HL-60/S4 treated with retinoic acid at 250 ng/mL for 4 days and 3 days (cell line): ENCODE results near the gene MYO3B.

Source experiments
- in situ Hi-C: fragments of 300-500 bp; cut with MboI; formaldehyde crosslinking; loops from 2 replicates; pipeline ENCODE4 v1.7.0; 2022; ENCODE audit warnings: low sequenced_read_pairs

The MYO3B gene

GRCh38 chr2:170360546-170361089, 182.7 kb downstream of the MYO3B start:
- in situ Hi-C loops = no loop called here

- in situ Hi-C loops = no loop called here
Observed at GRCh38 chr2:170361090-170361936, 183.4 kb downstream of the MYO3B start.

GRCh38 chr2:170362313-170362870, 184.4 kb downstream of the MYO3B start:
- in situ Hi-C loops = no loop called here

- in situ Hi-C loops = no loop called here
Observed at GRCh38 chr2:170362871-170363631, 185.1 kb downstream of the MYO3B start.

- in situ Hi-C loops = no loop called here
Observed at GRCh38 chr2:170365003-170365402, 187.1 kb downstream of the MYO3B start.

GRCh38 chr2:170365686-170366085, 187.7 kb downstream of the MYO3B start:
- in situ Hi-C loops = no loop called here

GRCh38 chr2:170368370-170368769, 190.4 kb downstream of the MYO3B start:
- in situ Hi-C loops = no loop called here

GRCh38 chr2:170369228-170369627, 191.3 kb downstream of the MYO3B start:
- in situ Hi-C loops = no loop called here

GRCh38 chr2:170369894-170370293, 191.9 kb downstream of the MYO3B start:
- in situ Hi-C loops = no loop called here

- in situ Hi-C loops = no loop called here
Observed at GRCh38 chr2:170371231-170371998, 193.5 kb downstream of the MYO3B start.

- in situ Hi-C loops = no loop called here
Observed at GRCh38 chr2:170375192-170375591, 197.2 kb downstream of the MYO3B start.

GRCh38 chr2:170377500-170378207, 199.7 kb downstream of the MYO3B start:
- in situ Hi-C loops = no loop called here

- in situ Hi-C loops = no loop called here
Observed at GRCh38 chr2:170380267-170380666, 202.3 kb downstream of the MYO3B start.

GRCh38 chr2:170381678-170382077, 203.7 kb downstream of the MYO3B start:
- in situ Hi-C loops = no loop called here

- in situ Hi-C loops = no loop called here
Observed at GRCh38 chr2:170386554-170386953, 208.6 kb downstream of the MYO3B start.

GRCh38 chr2:170391018-170391417, 213.1 kb downstream of the MYO3B start:
- in situ Hi-C loops = no loop called here

GRCh38 chr2:170391697-170392096, 213.8 kb downstream of the MYO3B start:
- in situ Hi-C loops = no loop called here

- in situ Hi-C loops = no loop called here
Observed at GRCh38 chr2:170393861-170394498, 216.0 kb downstream of the MYO3B start.

- in situ Hi-C loops = no loop called here
Observed at GRCh38 chr2:170394641-170395387, 216.9 kb downstream of the MYO3B start.
